ENCODE measurements around the gene KCNH6. TPM values are rescaled to one million over a fixed set of nuclear protein-coding genes. Genes with fewer than 3 reads are reported as not detected.

Gene KCNH6
- total RNA-seq, 1 donor from 2014 or later, result not detected

GRCh38 chr17:63500543-63501390 is 22.4 kb upstream of the KCNH6 start:
- TF ChIP-seq CTCF (conservative IDR thresholded peaks at IDR 0.05; ENCODE audit: low read depth, low read length), result no peak
- H3K4me3 ChIP-seq (ENCODE audit: low read depth, low read length), result no peak overlapping the region
- DNase-seq (ENCODE audit: low read depth), result no peak

GRCh38 chr17:63503341-63503705 is 19.8 kb upstream of the KCNH6 start:
- no peak for TF ChIP-seq CTCF (conservative IDR thresholded peaks at IDR 0.05; ENCODE audit: low read depth, low read length)
- DNase-seq (ENCODE audit: low read depth), result no peak
- no peak overlapping the region for H3K4me3 ChIP-seq (ENCODE audit: low read depth, low read length)

GRCh38 chr17:63504261-63504660 is 18.9 kb upstream of the KCNH6 start:
- DNase-seq (ENCODE audit: low read depth), result no peak
- H3K4me3 ChIP-seq (ENCODE audit: low read depth, low read length), result no peak overlapping the region
- no peak for TF ChIP-seq CTCF (conservative IDR thresholded peaks at IDR 0.05; ENCODE audit: low read depth, low read length)

- H3K4me3 ChIP-seq (ENCODE audit: low read depth, low read length), result no peak overlapping the region
- DNase-seq (ENCODE audit: low read depth), result no peak
- no peak for TF ChIP-seq CTCF (conservative IDR thresholded peaks at IDR 0.05; ENCODE audit: low read depth, low read length)
These were observed 17.8 kb upstream of the KCNH6 start for GRCh38 chr17:63505341-63505740.

GRCh38 chr17:63506627-63507026 is 16.5 kb upstream of the KCNH6 start:
- TF ChIP-seq CTCF (conservative IDR thresholded peaks at IDR 0.05; ENCODE audit: low read depth, low read length), result no peak
- DNase-seq (ENCODE audit: low read depth), result no peak
- no peak overlapping the region for H3K4me3 ChIP-seq (ENCODE audit: low read depth, low read length)

- no peak for TF ChIP-seq CTCF (conservative IDR thresholded peaks at IDR 0.05; ENCODE audit: low read depth, low read length)
- H3K4me3 ChIP-seq (ENCODE audit: low read depth, low read length), result no peak overlapping the region
- no peak for DNase-seq (ENCODE audit: low read depth)
These were observed 11.8 kb upstream of the KCNH6 start for GRCh38 chr17:63511331-63511730.

- TF ChIP-seq CTCF (conservative IDR thresholded peaks at IDR 0.05; ENCODE audit: low read depth, low read length), result no peak
- no peak for DNase-seq (ENCODE audit: low read depth)
- no peak overlapping the region for H3K4me3 ChIP-seq (ENCODE audit: low read depth, low read length)
These were observed 10.8 kb upstream of the KCNH6 start for GRCh38 chr17:63512388-63512787.

Data from epithelial cell of proximal tubule (primary cell).